Mesothelial cell of epicardium (in vitro differentiated cells): ENCODE measurements around the gene RCOR2. TPM values are rescaled to one million over a fixed set of nuclear protein-coding genes. Genes with fewer than 3 reads are reported as not detected.

Experiments used
- DNase-seq, 2 experiments: peaks; one replicate each; pipeline ENCODE4 v3.0.0; 2021; ENCODE audit warnings: low spot score in 2 of 2; ENCODE audit not compliant: unreplicated experiment in 2 of 2
- H3K27ac Mint-ChIP-seq: 2 replicates; pipeline ENCODE4 v1.8.0; 2021; ENCODE audit warnings: mixed read lengths
- H3K27me3 Mint-ChIP-seq: 2 replicates; pipeline ENCODE4 v1.8.0; 2021; ENCODE audit warnings: low read depth, mixed read lengths
- H3K36me3 Mint-ChIP-seq: 2 replicates; pipeline ENCODE4 v1.8.0; 2021; ENCODE audit warnings: mixed read lengths
- H3K4me1 Mint-ChIP-seq: 2 replicates; pipeline ENCODE4 v1.8.0; 2021; ENCODE audit warnings: mixed read lengths
- H3K4me3 Mint-ChIP-seq: 2 replicates; pipeline ENCODE4 v1.8.0; 2021; ENCODE audit warnings: mild to moderate bottlenecking, moderate library complexity, mixed read lengths
- H3K9me3 Mint-ChIP-seq: 2 replicates; pipeline ENCODE4 v1.8.0; 2021; ENCODE audit warnings: mixed read lengths
- total RNA-seq: library from RNA; stranded (reverse); gene quantifications from 3 replicates; pipeline ENCODE4 v1.2.1, GENCODE V29; 2021
- TF ChIP-seq, protein P1 (sequence below): fragments of 200-600 bp; sonication (generic); IDR thresholded peaks from one replicate; pipeline ENCODE4 v1.5.0; 2021; ENCODE audit warnings: antibody characterized with exemption; ENCODE audit not compliant: unreplicated experiment

RCOR2 gene
- total RNA-seq, 1 donor from 2014 or later, result 30.6 TPM

DNA sequence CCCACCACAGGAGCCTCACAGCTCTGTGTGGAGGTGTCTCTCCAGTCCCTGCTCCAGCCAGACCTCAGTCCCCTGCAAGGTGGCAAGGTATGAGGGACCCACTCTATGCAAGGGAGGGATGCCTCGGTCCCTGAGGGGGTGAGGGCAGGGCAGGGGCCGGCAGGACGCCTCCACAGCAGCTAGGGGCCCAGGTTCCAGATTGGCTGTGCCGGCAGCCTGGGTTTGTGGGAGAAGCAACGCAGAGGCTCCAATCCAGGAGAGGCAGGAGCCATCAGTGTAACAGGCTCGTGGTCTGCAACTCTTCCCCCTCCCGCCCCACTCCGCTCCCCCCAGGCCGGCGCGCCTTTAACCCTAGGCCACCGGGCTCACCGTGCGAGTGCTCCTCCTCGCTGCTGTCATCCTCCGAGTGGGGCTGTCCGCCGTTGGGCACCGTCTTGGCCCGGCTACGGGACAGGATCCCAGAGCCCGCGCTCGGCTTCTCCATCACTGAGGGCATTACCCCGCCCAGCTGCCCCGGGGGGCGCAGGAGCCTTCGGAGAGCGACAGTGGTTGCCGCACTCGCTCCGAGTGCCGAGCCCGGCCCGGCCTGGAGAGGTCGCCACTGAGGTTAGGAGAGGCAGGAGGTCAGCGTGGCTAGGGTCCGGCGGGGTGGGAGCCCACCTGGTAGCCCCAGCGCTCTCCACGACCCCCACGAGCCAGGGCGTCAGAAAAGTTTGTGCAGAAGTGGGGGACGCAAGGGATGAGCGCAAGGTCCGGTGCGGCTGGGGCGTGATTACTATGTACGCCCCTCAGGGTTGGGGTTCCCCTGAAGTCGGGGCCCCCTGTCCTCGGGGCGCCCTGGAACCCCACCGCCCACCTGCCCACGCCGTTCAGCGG is 765 bp downstream of the RCOR2 start:
- H3K27ac Mint-ChIP-seq, result no peak overlapping the region

GRCh38 chr11:63914896-63915691 is 1.9 kb downstream of the RCOR2 start:
- TF ChIP-seq, protein P1, sequence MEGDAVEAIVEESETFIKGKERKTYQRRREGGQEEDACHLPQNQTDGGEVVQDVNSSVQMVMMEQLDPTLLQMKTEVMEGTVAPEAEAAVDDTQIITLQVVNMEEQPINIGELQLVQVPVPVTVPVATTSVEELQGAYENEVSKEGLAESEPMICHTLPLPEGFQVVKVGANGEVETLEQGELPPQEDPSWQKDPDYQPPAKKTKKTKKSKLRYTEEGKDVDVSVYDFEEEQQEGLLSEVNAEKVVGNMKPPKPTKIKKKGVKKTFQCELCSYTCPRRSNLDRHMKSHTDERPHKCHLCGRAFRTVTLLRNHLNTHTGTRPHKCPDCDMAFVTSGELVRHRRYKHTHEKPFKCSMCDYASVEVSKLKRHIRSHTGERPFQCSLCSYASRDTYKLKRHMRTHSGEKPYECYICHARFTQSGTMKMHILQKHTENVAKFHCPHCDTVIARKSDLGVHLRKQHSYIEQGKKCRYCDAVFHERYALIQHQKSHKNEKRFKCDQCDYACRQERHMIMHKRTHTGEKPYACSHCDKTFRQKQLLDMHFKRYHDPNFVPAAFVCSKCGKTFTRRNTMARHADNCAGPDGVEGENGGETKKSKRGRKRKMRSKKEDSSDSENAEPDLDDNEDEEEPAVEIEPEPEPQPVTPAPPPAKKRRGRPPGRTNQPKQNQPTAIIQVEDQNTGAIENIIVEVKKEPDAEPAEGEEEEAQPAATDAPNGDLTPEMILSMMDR, result no peak
- Mint-ChIP-seq H3K36me3 (peaks cover 7% of the 10 kb centered on the region), H3K9me3 (no peaks in the 10 kb centered on the region), H3K4me1 (peaks cover 39% of the 10 kb centered on the region), H3K27me3 (no peaks in the 10 kb centered on the region), H3K27ac (peak overlapping the region; percentile 24), H3K4me3 (peak overlapping the region; percentile 57)
- DNase-seq, result no peak

More for the DNA sequence above, 765 bp downstream of the RCOR2 start:
- no peaks in the 10 kb centered on the region for H3K9me3 Mint-ChIP-seq
- peaks cover 7% of the 10 kb centered on the region for H3K36me3 Mint-ChIP-seq
- DNase-seq, result no peak
- no peaks in the 10 kb centered on the region for H3K27me3 Mint-ChIP-seq
- TF ChIP-seq, protein P1, result peak; percentile 41
- peak overlapping the region; percentile 84 for H3K4me3 Mint-ChIP-seq
- H3K4me1 Mint-ChIP-seq, result peaks cover 38% of the 10 kb centered on the region

DNA sequence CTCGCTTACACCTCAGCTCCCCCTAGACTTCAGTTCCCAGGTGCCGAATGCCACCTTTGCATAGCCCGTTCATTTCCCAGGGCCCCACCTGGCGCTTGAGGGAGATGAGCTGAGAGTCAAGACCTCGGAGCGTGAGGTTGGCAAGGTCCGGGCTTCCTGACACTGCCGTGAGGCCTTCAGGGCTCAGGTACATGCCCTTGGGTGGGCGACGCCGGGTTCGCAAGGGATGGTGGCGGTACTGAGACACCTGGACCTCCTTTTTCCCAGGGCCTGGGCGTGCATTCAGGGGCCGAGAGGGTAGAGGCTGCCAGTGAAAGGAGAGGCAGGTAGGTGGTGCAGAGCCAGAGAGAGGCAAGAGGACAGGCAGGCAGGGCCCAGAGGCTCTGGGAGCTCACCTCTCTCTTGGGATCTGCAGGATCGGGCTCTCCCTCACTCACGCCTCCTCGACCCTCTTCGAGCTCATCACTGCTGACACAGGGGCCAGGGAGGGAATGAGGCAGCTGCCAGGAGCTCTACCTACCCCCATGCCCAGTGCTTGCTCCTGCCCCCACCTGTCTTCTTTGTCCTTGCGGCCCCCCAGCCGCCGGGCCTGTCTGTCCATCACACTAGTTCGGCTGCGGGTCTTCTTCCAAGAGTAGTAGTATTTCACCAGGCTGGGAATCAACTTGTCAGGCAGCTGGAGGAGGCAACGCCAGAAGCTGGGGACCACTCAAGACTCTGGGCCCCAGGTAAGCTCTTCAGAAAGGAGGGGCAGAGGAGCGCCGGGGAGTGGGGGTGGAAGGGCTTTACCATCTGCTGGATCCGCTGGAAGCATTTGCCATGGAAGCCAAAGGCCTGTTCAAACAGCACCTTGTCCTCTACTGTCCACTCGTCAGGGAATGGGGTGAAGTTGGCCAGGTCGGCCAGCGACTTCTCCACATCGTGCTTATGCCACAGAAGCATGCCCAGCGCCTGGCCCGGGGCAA is 2.8 kb downstream of the RCOR2 start:
- no peaks in the 10 kb centered on the region for H3K27me3 Mint-ChIP-seq
- H3K9me3 Mint-ChIP-seq, result no peaks in the 10 kb centered on the region
- no peak for DNase-seq
- H3K4me1 Mint-ChIP-seq, result peaks cover 40% of the 10 kb centered on the region
- TF ChIP-seq, protein P1, result no peak
- H3K36me3 Mint-ChIP-seq, result peaks cover 7% of the 10 kb centered on the region
- peak overlapping the region; percentile 30 for H3K4me3 Mint-ChIP-seq
- no peak overlapping the region for H3K27ac Mint-ChIP-seq

DNA sequence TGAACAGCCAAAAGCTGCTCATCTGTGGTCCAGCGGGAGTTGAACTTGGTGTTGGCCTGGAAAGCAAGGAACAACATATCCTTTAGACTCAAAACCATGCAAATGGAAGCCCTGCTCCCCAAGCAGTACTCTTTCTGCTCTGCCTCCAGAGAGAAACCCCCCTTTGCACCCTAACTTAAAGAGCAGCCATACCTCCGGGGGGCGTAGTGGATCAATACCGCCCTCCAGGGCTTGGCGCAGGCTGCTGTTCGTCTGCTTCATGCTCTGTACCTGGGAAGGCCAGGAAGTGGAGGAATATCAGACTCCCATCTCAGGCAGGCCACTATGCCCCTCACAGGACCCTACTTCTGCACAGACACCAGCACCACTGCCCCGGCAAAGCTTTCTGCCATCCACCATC is 4.3 kb downstream of the RCOR2 start:
- TF ChIP-seq, protein P1, result no peak
- no peak overlapping the region for H3K4me3 Mint-ChIP-seq
- H3K9me3 Mint-ChIP-seq, result no peaks in the 10 kb centered on the region
- no peak for DNase-seq
- peaks cover 35% of the 10 kb centered on the region for H3K4me1 Mint-ChIP-seq
- peaks cover 7% of the 10 kb centered on the region for H3K36me3 Mint-ChIP-seq
- H3K27me3 Mint-ChIP-seq, result no peaks in the 10 kb centered on the region
- peak overlapping the region; percentile 85 for H3K27ac Mint-ChIP-seq

GRCh38 chr11:63911876-63912275 is 5.1 kb downstream of the RCOR2 start:
- TF ChIP-seq, protein P1, result no peak

More at GRCh38 chr11:63911876-63912275, 5.1 kb downstream of the RCOR2 start:
- no peak for DNase-seq
- peak overlapping the region; percentile 85 for H3K27ac Mint-ChIP-seq
- peaks cover 7% of the 10 kb centered on the region for H3K36me3 Mint-ChIP-seq
- no peaks in the 10 kb centered on the region for H3K9me3 Mint-ChIP-seq
- H3K27me3 Mint-ChIP-seq, result no peaks in the 10 kb centered on the region
- H3K4me1 Mint-ChIP-seq, result peaks cover 33% of the 10 kb centered on the region
- no peak overlapping the region for H3K4me3 Mint-ChIP-seq
